NCI-H2107 (cell line): ENCODE results near the gene CRADD.
"Not testable (repeated sequence)": the region's sequence is repeated elsewhere in the genome, so short reads cannot be mapped to it uniquely, and the experiment has no call there.

ENCODE experiments used
- DNase-seq: peaks from one replicate; lab custom pipeline; 2025; lab: John Stamatoyannopoulos, UW

The CRADD gene

DNA sequence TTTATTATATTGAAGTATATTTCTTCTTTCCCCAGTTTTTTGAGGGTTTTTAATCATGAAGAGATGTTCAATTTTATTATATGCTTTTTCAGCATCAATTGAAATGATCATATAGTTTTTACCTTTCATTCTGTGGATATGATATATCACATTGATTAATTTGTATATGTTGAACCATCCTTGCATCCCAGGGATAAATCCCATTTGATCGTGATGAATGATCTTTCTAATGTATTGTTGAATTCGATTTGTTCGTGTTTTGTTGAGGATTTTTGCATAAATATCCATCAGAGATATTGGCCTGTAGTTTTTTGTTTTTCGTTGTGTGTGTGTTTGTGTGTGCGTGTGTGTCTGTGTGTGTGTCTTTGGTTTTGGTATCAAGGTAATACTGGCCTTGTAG is 196.4 kb downstream of the CRADD start:
- DNase-seq = no peak

DNA sequence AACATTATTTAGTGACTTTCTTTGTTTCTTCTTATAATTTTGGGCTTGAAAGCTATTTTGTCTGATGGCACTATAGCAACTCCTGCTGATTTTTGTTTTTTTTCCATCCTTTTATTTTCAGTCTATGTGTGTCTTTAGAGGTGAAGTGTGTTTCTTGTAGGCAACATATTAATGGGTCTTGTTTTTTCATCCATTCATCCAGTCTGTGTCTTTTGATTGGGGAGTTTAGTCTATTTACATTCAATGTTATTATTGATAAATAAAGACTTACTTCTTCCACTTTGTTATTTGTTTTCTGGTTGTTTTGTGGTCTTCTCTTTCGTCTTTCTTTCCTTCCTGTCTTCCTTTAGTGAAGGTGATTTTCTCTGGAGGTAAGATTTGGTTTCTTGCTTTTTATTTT is 198.0 kb downstream of the CRADD start:
- DNase-seq = no peak

- no peak for DNase-seq
These were observed 199.2 kb downstream of the CRADD start for GRCh38 chr12:93876360-93876759.

DNA sequence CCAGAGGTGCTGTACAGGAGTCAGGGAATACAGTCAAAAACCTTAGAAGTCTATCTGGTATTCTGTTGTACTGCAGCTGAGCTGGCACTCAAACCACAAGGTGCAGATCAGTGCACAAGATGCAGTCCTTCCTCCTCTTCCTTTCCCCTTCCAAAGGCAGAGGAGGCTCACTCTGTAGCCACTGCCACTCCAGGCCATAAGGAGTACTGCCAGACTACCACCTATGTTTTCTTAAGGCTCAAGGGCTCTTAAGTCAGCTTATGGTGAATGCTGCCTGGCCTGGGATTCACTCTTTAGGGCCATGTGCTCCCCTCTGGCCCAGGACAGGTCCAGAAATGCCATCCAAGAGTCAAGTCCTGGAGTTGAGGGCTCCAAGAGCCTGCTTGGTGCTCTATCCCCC is 200.3 kb downstream of the CRADD start:
- DNase-seq = no peak

- DNase-seq = no peak
These were observed 202.6 kb downstream of the CRADD start for GRCh38 chr12:93879476-93880421.

- no peak for DNase-seq
These were observed 203.8 kb downstream of the CRADD start for GRCh38 chr12:93880853-93881522.

DNA sequence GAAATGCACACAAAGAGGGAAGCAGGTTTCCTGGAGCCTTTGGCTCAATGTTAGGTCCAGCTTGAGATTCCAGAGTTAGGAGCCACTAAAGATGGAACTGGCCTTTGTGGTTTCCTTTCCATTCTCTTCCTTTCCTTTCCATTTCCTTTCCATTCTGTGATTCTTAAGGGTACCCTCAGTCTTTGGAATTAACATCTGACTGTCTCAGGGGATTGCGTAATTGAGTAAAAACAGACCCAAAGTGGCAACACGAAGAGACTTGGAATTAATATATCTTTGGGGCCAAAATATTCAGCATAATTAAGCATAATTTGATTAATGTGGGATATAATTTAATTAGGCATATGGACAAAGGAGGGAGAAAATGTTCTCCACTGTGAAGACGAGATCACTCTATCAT is 205.6 kb downstream of the CRADD start:
- DNase-seq = no peak

GRCh38 chr12:93883436-93884154 is 206.4 kb downstream of the CRADD start:
- no peak for DNase-seq

DNA sequence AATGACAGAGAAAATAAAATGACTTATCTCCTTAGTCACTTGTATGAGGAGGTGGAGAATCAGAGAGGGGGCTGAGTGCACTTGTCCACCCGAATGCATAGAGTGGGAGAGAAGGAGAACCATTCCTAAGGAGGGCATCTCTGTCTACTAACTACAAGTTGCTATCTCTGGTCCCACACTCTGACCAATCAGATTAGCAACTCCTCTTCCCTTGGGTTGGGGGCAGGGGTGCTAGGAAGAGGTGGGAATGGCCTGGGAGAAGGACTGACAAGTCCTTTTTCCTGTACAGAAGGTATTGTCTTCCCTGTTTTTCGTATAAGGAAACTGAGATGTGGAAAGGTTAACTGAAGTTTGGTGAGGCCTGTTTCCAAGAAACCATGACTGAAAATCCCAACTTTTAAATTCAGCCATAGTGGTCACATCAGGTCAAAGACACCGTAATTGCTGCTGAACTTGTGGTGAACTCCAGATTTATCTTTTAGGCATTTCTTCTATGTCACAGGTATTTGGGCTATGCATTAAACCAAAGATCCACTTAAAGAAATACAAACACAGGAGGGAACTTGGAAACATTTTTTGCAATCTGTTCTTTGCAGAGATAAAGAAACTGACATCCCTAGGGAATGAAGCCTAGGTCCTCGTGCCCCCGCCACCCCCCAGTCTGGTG is 207.8 kb downstream of the CRADD start:
- no peak for DNase-seq

- not testable (repeated sequence) for DNase-seq
These were observed 208.9 kb downstream of the CRADD start for GRCh38 chr12:93885973-93886532.

DNA sequence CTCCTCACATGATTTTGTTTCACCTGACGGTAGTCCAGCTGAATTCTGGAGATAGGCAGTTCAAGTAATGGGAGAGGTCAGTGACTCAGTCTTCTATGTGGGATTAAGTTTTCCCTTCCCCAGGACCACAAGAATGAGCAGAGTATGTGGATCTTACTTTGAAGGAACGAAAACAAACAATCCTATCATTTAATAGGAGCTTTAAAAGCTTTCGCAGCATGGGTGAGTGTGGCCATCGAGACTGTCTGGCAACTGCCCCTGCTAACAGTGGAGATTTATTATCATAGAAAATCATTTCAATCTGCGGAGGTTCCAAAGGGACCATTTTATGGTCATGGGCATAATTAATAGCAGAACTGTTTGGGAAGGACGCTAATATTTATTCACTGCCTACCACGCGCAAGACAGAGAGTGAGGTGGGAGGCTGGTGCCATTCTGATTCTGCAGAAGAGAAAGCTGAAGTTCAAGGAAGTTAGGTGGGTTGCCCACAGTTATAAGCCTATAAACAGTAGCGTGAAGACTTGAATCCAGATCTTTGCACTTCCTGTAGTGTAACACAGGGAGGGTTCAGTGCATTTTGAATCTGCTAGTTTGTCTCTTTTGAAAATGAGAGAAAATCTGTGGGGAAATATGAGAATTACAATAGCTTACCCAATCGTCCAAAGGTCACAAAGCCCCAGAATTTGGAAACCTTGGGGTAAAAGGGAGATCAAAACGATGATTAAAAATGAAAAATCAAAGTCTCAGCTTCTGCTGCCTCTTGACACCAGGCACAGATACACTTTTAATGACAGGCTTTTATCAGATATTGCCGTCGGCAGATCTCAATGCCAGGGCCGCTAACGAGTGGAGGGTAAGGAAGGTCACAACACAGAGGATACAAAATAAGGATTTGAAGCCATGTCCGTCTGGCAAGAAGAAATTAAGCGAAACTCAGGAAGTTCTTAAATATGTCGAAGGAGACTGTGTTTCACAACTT is 209.6 kb downstream of the CRADD start:
- DNase-seq = no peak

DNA sequence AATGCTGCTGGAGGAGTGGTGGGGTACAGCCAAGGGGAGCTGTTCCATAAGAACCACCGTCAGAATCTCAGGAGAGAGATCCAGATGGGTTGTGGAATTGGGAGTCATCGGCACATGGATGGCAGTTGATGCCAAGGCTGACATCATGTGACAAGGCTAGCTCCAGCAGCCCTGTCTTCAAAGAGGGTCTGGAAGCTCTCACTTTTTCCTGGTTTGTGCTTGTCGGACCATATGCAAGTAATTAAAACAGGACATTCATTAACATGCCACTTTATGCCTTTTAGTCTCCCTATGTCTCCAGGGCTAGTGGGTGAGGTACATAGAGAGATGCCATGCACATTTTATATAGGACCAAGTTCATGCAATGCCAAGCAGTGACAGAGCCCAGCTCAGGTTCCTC is 211.8 kb downstream of the CRADD start:
- DNase-seq = no peak

- DNase-seq = no peak
These were observed 212.5 kb downstream of the CRADD start for GRCh38 chr12:93889516-93890212.

DNA sequence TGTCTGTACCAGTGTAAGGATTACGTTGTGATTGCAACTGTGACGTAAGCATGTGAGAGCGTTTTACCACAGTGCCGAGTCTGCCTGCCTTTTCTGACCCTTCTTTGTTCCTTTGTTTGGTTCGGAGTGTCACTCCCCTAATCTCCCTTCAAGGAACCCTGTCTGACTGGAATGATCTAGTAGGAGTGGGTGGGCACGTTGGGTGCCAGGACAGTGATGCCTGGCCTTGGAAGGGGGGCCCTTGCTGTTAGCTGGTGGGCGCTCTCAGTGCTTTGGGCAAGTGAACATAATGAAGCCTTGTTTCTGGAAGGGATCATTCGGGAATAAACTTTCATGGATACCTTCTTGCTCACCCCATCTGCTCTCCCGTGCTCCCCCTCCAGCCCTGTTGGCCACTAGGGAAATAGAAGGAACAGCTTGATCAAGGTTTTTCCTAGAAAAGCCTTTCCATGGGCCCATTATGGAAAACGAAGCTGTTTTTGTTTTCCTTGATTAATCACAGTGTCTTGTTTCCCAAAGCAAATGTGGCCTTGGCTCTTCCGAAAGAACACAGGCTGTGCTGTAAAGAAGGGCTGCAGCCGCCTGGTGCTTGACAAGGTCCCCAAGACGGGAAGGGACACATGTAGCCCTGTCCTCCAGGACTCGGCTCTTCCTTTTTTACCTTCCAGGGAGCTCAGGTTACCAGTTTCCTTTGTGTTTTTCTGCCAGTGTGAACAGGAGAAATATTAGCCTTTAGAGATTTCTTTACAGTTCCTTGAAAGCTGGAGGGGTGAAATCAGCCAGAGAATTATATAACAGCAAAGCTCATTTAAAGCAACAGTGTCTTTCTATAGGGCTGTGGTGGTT is 215.5 kb downstream of the CRADD start:
- no peak for DNase-seq

GRCh38 chr12:93894391-93895088 is 217.4 kb downstream of the CRADD start:
- DNase-seq = no peak

DNA sequence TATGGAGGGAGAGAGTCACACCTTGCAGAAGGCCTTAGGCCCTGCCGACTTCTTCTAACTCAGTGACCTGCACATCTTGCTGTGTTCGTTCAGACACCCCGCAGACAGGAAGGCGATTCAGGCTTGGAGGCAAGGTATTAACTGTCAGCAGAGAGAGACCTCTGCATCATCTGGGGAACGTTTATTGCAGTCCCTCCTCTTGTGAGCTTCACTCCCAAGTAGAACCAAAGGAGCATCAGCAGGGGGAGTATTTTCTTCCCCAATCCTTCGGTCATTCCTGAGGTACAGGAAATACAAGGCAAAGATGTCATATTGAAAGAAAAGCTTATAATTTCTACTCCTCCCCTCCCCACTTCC is 217.9 kb downstream of the CRADD start:
- DNase-seq = no peak

GRCh38 chr12:93896427-93896826 is 219.3 kb downstream of the CRADD start:
- no peak for DNase-seq

DNA sequence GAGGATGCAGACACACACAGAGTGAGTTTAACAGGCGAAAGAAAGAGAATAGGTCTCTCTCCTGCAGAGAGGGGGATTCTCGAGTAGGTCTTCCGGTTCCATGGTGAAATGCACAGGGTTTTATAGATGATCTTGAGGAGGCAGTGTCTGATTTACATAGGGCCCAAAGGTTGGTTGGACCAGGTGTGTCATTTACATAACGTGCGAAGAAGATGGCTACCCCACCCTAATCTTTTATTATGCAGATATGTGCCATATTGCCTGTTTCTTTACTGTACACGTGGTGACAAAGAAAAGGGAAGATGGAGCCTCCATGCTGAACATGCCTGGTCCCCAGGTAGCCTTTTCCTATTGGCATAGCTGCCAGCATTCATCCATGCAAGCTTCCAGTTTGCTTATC is 219.8 kb downstream of the CRADD start:
- DNase-seq = no peak

- no peak for DNase-seq
These were observed 224.6 kb downstream of the CRADD start for GRCh38 chr12:93901739-93902138.
